Chondrocyte (in vitro differentiated cells): ENCODE measurements around the gene HK2. TPM values are rescaled to one million over a fixed set of nuclear protein-coding genes. Genes with fewer than 3 reads are reported as not detected.

Source experiments
- DNase-seq: peaks from one replicate; pipeline ENCODE4 v3.0.0; 2021; ENCODE audit warnings: mixed read lengths, low spot score
- H3K27ac Mint-ChIP-seq: one replicate; pipeline ENCODE4 v1.8.0; 2021; ENCODE audit warnings: mild to moderate bottlenecking, moderate library complexity, mixed read lengths; ENCODE audit not compliant: unreplicated experiment
- H3K27me3 Mint-ChIP-seq: 2 replicates; pipeline ENCODE4 v1.8.0; 2021; ENCODE audit warnings: low read depth, mixed read lengths
- H3K36me3 Mint-ChIP-seq: 2 replicates; pipeline ENCODE4 v1.8.0; 2021; ENCODE audit warnings: low read depth, mixed read lengths
- H3K4me1 Mint-ChIP-seq: 2 replicates; pipeline ENCODE4 v1.8.0; 2021; ENCODE audit warnings: low read depth, mild to moderate bottlenecking, mixed read lengths
- H3K4me3 Mint-ChIP-seq: one replicate; pipeline ENCODE4 v1.8.0; 2021; ENCODE audit warnings: mild to moderate bottlenecking, moderate library complexity, mixed read lengths; ENCODE audit not compliant: unreplicated experiment
- H3K9me3 Mint-ChIP-seq: 2 replicates; pipeline ENCODE4 v1.8.0; 2021; ENCODE audit warnings: low read depth, mixed read lengths
- total RNA-seq: library from RNA; stranded (reverse); gene quantifications from 3 replicates; pipeline ENCODE4 v1.2.1, GENCODE V29; 2021
- TF ChIP-seq, protein P1 (sequence below): fragments of 200-600 bp; sonication (generic); IDR thresholded peaks from 2 replicates; pipeline ENCODE4 v1.5.0; 2021; ENCODE audit warnings: antibody characterized with exemption, mild to moderate bottlenecking, moderate library complexity

The HK2 gene
- total RNA-seq, 1 donor from 2014 or later: 31.4 TPM

DNA sequence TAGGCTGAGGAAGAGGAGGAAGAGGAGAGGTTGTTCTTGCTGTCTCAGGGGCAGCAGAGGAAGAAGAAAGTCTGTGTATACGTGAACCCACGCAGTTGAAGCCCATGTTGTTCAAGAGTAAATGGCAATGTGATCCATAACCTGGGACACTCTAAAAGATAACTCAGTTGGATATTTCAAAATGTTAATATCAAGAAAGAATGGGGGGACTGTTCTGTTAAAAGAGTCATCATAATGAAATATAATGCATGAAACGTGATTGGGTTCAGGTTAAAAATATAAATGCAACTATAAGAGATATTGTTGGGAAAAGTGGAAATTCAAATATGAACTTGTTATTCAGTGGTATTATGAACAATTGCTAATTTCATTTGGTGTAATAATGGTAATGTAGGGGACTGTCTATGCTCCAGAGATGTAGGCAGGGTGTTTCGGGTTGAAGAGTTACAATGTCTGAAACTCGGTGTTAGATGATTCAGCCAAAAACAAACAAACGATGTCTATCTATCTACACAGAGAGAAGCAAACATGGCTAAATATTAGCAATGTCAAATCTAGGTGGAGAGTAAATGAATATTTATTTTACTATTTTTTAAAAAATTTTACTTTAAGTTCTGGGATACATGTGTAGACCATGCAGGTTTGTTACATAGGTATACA lies 103.4 kb downstream of the HK2 start:
- H3K36me3 Mint-ChIP-seq: no peaks in the 10 kb centered on the region

GRCh38 chr2:74938264-74938663 lies 104.3 kb downstream of the HK2 start:
- H3K27ac Mint-ChIP-seq: no peak overlapping the region
- H3K36me3 Mint-ChIP-seq: no peaks in the 10 kb centered on the region
- H3K4me1 Mint-ChIP-seq: no peaks in the 10 kb centered on the region
- DNase-seq: no peak
- TF ChIP-seq, protein P1, sequence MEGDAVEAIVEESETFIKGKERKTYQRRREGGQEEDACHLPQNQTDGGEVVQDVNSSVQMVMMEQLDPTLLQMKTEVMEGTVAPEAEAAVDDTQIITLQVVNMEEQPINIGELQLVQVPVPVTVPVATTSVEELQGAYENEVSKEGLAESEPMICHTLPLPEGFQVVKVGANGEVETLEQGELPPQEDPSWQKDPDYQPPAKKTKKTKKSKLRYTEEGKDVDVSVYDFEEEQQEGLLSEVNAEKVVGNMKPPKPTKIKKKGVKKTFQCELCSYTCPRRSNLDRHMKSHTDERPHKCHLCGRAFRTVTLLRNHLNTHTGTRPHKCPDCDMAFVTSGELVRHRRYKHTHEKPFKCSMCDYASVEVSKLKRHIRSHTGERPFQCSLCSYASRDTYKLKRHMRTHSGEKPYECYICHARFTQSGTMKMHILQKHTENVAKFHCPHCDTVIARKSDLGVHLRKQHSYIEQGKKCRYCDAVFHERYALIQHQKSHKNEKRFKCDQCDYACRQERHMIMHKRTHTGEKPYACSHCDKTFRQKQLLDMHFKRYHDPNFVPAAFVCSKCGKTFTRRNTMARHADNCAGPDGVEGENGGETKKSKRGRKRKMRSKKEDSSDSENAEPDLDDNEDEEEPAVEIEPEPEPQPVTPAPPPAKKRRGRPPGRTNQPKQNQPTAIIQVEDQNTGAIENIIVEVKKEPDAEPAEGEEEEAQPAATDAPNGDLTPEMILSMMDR: no peak
- no peaks in the 10 kb centered on the region for H3K27me3 Mint-ChIP-seq
- no peaks in the 10 kb centered on the region for H3K9me3 Mint-ChIP-seq
- H3K4me3 Mint-ChIP-seq: no peak overlapping the region

More for the DNA sequence above, 103.4 kb downstream of the HK2 start:
- no peak for DNase-seq
- Mint-ChIP-seq H3K27ac (no peak overlapping the region), H3K27me3 (no peaks in the 10 kb centered on the region), H3K4me1 (no peaks in the 10 kb centered on the region), H3K4me3 (no peak overlapping the region), H3K9me3 (no peaks in the 10 kb centered on the region)
- TF ChIP-seq, protein P1: no peak

- peaks cover 3% of the 10 kb centered on the region for H3K9me3 Mint-ChIP-seq
- TF ChIP-seq, protein P1: no peak
- H3K36me3 Mint-ChIP-seq: no peaks in the 10 kb centered on the region
- H3K27me3 Mint-ChIP-seq: no peaks in the 10 kb centered on the region
- DNase-seq: no peak
- no peaks in the 10 kb centered on the region for H3K4me1 Mint-ChIP-seq
- no peak overlapping the region for H3K4me3 Mint-ChIP-seq
- no peak overlapping the region for H3K27ac Mint-ChIP-seq
These were observed 106.2 kb downstream of the HK2 start for GRCh38 chr2:74939919-74940812.

DNA sequence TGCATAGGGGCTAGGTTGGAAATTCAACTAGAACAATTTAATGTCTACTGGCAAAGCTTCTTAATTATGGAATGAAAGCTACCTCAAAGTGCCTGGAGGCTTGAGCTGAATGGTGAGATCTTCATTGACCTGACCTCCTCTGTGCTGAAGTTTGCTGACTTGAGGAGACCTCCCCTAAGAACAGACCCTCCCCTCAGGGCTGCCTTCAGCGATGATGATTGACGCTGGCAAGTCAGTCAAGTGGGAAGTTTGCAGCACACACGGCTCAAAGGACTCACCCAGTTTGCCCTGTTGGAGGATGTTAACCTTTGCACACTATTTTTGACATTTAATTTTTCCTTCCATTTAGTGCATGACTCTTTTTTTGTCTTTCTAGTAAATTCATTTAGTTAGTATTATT lies 107.4 kb downstream of the HK2 start:
- H3K36me3 Mint-ChIP-seq: no peaks in the 10 kb centered on the region
- peaks cover 3% of the 10 kb centered on the region for H3K9me3 Mint-ChIP-seq
- no peaks in the 10 kb centered on the region for H3K4me1 Mint-ChIP-seq
- H3K4me3 Mint-ChIP-seq: no peak overlapping the region
- TF ChIP-seq, protein P1: no peak
- no peak for DNase-seq
- H3K27me3 Mint-ChIP-seq: no peaks in the 10 kb centered on the region
- H3K27ac Mint-ChIP-seq: no peak overlapping the region

- DNase-seq: no peak
- Mint-ChIP-seq H3K9me3 (peaks cover 3% of the 10 kb centered on the region), H3K27ac (no peak overlapping the region), H3K27me3 (no peaks in the 10 kb centered on the region), H3K4me3 (no peak overlapping the region), H3K4me1 (no peaks in the 10 kb centered on the region), H3K36me3 (no peaks in the 10 kb centered on the region)
- TF ChIP-seq, protein P1: no peak
These were observed 108.3 kb downstream of the HK2 start for GRCh38 chr2:74942263-74942662.

Other genes starting within 250 kb of the HK2 start
- 0.35 TPM in 1 of 3 replicates, not detected in the others for gene M1AP, start 185.8 kb upstream of the HK2 start, total RNA-seq
- 14.7 to 17.4 TPM (median 16.7 TPM) in 3 replicates for gene SEMA4F, start 179.9 kb upstream of the HK2 start, total RNA-seq
- 31.2 to 47.2 TPM (median 39.5 TPM) in 3 replicates for gene POLE4, start 124.5 kb downstream of the HK2 start, total RNA-seq